Hepatic stellate cell (primary cell): ENCODE results near the gene BAHCC1.

ENCODE experiments used
- DNase-seq: peaks from one replicate; pipeline ENCODE4 v3.0.0; 2011; ENCODE audit warnings: low spot score

The BAHCC1 gene

DNA sequence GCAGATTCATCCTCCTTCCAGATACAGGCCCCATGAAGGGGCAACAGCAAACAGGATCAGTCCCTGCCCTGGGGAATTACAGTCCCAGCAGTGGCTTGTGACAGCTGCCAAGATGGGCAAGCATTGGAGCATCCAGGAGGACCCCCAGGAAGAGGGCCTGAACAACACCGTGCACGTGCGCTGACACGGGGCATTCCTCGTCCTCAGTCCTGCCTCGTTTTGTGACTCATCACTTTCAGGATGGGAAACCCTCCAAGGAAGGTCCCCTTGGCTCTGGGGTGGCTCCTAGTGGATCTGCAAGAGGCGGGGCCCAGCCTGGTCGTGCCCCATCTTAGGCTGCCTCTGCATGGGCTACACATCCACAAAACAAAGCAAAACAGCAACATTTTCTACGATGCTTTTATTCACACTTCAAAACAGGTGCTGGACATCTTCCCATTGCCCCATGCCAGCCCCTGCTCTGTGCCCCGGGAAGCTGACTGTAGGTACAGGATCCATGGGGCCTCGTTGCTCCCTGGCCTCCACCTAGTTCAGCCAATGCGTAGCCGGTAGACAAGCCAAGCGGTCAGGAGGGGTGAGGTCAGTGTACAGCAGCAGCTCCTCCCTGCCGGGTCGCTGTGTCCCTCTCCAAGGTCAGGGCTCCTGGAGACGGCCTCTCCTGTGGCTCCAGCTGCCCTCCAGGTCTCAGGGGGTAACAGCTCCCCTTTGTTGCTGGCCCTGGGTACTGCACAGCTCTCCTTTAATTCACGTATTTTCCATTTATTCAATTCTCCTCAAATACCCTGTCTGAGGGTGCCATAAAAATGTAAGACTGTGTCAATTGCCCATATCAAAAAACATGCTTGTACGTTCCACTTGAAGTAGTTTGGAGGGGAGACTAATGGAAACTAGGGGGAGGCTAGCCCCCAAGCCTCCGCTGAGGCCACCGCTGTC, 85.1 kb downstream of the BAHCC1 start:
- DNase-seq: peak; percentile 84

DNA sequence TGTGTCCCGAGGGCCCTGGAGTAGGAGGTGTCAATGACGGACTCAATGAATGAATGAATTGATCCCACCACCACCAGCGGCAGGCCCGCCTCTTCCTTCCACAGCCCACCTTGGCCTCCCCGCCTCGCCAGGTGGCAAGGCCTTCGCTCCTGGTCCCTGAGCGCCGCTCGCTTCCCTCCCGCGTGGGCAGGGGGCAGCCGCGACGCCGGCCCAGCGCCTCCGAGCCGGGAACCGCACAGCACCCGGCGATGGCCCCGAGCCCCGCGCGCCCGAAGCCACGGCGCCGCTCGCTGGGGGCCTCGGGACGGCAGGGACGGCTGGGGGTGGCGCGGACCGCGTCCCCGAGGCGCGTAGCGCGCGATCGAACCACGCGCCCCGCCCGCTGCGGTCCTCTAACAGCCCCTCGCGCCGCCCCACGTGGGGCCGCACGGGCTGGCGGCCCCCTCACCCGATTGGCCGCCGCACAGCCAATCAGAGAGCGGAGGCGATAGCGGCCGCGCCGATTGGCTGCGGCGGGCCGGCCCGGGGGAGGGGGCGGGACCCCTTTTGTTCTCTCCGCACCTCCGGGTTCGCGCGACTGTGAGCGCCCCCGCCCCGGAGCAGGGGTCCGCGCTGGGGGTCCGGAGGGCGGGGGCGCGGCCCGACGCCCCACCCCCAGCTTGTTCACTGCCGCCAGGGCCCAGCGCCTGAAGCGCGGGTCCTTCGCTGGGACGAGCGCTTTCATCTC, 86.0 kb downstream of the BAHCC1 start:
- DNase-seq: peak; percentile 95

DNA sequence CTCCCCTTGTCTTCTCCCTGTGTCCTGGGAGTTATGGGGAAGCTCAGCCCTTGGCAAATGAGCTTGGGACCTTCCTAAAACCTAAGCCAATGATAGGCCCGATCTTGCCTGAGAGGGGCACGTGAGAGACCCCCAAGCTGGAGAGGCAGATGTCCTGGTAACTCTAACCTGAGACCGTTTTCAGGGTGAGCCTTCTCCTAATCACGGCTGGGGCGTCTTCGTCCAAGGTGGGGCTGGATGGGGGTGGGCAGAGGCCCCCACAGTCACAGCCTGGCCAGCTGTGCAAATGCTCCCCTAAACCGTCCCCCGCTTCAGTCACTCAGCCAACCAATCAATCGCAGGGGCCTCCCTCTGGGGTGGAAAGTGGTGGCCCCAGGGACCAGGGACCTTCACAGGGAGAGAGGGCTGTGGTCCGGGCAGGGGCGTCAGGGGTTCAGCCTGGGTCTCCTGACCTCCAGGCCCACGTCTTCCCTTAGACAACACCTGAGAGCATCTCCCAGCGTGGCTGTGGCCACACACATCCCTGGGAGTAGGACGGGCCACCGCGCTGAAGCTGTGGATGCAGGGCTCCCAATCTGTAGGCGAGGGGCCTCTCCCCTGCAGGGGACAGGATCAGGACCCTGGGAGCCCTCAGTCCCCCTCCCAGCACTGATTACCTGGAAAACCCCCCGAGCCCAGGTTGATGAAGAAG, 86.7 kb downstream of the BAHCC1 start:
- no peak for DNase-seq

DNA sequence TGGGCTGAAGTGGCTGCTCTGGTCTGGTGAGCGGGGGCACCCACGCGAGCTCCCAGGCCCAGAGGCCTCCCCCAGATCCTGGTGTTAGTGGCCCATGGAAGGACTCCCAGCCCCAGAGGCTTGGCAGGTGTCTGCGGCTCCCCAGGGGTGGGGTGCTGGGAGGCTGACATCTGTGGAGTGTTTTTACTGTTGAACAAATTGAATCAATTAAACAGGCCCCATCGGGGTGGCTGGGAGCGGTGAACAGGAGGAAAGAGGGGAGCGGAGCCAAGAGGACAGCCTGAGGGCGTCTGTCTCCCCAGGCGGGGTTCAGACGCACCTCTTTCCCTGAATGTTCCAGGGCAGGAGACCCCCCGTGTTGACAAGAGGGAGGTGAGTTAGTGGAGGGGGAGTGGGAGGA, 87.4 kb downstream of the BAHCC1 start:
- DNase-seq: no peak

DNA sequence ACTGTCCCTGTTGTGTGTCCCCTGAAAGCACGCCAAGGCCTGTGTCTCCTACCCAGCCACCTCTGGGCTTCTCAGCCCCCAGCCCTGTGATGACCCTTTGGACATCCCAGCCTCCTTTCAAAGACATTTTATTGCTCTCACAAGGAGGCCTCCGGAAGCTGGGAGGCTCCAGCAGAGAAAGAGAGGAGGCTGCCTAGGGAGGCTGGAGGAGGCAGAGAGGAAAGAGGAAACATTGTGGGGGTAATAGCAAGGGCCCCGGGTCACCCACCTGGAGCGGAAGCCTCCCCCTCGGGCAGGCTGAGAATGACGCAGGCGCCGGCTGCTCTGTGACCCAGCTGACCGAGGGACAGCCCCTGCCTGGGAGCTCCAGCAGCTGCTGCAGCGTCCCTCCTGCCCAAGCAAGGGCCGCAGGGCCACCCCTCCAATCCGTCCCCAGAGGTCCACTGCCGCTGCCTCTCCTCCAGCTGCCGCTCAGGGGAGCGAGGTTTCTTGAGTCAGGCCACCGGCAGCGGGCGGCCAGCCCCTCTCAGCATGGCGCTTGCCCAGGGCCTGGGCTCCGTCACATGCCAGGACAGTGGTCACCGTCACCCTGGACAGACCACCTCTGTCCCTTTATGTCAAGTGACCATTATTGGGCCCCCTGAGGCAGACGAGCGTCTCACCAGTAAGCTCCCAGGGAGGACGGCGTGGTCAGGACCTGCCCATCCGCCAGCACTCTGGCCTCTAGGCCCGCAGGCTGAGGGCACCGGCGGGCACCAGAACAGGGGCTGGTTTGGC, 88.0 kb downstream of the BAHCC1 start:
- no peak for DNase-seq

DNA sequence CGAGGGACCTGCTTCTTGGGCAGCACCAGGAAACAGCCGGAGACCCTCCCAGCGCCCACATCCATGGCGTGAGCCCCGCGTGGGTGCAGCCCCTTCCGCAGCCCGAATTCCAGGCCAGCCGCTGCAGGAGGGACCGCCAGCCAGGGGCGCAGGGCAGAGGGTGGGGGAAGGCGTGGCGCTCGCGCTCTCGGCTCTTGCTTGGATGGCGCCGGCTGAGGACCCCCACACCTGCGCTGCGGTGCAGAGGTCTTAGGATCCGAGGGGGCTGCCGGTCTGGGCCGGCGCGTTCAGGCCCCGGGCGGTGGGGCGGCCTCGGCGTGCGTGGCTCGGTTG, 88.6 kb downstream of the BAHCC1 start:
- no peak for DNase-seq

DNA sequence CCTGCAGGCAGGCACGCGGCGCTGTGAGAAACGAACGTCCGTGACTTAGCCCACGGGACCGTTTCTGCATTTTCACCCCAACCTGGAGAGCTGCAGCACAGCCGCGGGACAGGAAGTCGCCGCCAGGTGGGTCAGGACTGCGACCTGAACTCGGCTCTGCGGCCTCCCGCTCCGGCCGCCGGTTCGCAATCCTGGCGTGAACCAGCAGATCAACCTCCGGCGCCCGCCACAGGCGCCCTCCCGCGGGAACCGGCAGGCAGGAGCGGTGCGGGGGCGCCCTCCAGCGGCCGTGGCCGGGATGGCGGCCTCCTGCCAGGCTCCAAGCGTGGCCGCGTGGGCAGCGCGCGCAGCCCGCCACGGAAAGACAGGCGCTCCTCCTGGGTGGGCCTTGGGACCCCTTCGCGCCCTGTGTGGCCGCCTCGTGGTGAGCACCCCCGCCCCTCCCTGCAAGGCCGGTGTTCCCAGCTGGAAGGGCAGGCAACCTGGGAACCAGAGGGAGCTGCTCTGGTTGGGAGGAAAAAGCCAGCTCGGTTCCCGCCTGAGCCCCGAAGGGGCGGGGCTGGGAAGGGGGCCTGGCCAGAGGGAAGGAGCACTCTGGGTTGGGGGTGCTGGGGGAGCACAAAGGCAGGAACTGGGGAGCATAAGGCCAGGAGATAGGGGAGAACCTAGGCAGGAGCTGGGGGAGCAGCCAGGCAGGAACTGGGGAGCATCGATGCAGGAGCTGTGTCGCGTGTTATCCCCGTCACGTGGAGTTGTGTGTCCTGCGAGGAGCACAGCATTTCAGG, 89.1 kb downstream of the BAHCC1 start:
- DNase-seq: peak; percentile 82

DNA sequence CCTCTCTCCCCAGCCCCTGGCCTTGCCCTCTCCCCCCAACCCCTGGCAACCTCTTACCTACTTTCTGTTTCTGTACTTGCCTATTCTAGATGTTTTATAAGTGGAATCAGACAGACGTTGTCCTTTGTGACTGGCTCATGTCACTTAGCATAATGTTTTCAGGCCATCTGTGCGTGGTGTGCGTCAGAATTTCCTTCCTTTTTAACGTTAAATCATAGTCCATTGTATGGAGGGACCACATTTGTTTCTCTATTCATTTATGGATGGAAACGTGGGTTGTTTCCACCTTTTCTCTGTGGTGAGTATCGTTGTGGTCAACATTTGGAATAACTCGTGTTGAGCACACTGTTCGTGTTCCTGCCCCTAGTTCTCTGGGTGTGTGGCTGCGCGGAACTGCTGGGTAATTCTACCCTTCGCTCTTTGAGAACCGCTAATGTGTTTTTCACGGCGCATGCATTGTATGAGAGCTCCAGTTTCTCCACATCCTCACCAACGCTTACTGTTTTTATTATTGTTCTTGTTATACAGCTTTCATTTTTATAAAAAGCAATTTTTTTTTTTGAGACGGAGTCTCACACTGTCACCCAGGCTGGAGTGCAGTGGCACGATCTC, 91.0 kb downstream of the BAHCC1 start:
- DNase-seq: no peak

DNA sequence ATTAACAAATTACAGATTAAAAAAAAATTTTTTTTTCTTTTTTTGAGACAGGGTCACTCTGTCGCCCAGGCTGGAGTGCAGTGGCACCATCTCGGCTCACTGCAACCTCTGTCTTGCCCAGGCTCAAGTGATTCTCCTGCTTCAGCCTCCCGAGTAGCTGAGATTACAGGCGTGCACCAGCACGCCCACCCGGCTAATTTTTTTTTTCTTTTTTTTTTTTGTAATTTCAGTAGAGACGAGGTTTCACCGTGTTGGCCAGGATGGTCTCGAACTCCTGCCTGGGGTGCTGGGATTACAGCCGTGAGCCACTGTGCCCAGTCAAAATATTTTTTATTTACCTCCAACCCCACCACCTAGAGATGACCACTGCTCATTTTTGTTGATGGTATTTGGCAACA, 91.8 kb downstream of the BAHCC1 start:
- no peak for DNase-seq

DNA sequence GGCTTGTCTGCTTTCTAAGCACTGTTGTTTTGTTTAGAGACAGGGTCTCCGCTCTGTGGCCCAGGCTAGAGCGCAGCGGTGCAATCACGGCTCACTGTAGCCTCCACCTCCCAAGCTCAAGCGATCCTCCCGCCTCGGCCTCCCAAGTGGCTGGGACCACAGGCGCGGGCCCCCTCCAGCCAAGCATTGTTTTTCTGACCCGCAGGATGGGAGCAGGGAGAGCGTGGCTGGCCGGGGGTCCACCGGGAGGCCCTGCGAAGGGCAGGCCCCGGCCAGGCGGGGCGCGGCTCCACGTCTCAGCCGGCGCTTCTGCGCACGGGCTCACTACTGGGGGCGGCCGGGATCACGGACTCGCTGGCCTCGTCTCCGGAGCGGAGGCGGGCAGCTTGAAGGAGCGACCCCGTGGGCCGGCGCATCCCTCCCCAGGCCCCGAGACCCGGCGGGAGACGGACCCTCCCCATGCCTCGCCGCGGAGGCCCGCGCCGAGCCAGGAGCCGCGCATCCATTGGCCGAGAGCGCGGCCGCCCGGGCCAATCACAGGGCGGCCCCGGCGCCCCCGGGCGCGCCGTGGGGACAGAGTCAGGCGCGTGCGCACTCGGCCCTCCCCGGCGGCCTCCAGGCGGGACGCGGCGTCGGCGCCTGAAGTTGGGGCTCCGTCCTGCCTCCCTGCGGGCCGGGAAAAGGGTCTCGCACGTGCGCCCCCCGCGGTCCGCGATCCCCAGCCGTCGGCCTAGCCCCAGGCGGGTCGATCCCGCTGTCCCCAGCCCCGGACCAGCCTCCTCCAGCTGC, 92.4 kb downstream of the BAHCC1 start:
- peak; percentile 99 for DNase-seq

DNA sequence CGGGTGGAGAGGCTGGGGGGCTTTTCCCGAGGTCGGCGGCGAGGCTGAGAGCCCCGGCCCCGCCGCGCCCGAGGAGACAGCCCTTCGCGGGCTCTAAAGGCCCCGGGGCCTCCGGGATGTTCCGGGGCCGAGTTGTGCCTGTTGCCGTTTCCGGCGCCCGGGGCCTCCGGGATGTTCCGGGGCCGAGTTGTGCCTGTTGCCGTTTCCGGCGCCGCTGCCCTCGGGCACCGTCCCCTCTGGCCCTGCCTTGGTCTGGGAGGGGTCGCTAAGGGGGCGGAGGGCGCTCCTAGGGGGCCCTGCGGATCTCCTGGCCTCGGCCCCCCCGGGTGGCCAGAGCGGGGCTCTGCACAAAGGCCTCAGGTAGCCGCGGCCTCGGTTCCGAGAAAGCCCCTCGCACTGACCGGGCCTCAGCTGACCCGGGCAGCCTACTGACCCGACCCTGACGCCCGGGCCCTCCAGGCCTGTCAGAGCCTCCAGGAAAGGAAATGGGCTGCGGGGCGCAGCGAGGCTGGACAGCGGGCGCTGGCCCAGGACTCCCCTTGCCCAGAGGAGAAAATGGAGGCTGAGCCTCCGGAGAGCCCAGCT, 93.1 kb downstream of the BAHCC1 start:
- DNase-seq: no peak

DNA sequence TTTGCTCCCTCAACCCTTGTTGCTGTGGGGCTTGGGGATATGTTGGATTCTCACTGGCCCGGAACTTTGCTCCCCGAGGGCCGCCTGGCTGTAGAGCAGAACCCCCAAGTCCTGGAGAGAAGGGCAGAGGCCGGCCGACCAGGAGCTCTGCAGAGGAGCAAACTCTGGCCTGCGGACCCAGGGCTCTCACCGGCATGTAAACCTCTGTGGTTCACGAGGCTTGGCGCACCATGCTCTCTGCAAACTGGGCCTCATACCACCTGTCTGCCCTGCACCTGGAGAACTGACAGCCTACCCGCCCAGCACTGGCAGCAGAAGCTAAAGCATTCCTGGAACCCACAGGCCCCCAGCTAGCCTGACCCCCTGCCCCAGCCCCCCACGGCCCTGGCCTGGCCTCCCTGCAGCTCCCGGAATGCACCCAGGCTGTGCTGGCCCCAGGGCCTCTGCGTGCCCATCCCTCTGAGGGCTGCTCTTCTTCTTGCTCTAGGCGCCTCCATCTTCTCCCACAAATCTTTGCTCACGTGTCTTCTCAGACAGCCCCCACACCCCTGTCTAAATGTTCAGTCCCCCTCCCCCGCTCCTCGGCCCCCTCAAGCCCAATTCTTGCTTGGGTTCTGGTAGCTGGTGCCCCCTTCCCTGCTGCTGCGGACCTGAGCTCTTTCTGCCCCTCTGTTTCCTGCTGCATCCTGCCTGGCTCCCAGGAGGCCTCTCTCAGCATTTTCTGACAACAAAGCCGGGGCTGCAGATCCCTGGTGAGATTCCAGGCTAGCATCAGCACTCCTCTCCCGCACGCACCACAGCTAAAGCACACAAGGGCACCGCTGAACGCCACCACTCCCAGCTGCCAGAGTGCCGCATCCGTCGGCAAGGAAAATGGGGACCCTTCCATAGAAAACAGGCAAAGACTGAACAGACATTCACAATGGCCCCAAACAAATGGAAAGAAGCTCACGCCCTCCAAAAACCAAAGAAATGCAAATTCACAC, 94.0 kb downstream of the BAHCC1 start:
- DNase-seq: peak; percentile 63

DNA sequence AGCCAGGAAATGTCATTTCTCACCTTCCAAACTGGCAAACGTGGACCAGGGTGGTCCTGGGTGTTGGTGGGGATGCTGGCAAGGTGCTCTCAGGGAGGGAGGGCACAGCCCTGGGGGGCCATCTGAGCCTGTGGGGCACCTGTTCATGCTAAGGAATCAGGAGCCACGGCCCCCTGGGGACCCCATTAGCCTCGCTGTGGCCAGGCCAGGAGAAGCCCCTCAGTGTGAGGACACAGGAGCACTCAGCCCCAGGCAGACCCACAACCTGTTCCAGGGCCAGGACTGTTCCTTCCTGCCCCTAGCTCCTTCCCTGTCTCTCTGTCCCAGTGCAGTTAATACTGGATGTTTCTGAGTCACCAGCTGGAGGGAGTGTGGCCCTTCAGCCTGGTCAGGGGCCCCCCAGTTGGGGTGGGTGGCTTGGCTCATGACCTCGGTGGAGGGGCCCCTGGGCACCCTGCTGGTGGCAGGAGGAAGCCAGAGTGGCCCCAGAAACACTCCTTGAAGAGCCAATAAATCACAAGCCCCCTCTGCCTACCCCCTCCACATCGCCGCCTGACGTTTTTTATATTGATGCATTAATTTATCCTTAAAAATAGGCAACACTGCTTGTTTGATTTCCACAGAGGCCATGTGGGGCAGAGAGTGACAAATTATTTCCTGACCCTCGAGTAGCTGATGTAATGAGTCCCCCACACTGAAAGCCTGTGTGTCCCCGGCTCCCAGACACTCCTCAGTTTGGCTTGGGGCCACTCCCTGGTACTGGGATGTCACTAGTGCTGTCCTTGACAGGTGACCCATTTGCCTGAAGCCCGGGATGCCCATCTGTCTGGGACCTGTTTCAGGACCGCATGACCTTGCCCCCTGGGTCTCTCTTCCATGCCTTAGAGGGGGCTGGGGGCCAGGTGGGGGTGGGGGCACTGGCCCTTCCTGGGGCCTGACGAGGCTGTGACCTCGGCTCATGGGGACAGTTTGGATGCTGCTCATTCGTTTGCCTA, 95.0 kb downstream of the BAHCC1 start:
- DNase-seq: no peak

DNA sequence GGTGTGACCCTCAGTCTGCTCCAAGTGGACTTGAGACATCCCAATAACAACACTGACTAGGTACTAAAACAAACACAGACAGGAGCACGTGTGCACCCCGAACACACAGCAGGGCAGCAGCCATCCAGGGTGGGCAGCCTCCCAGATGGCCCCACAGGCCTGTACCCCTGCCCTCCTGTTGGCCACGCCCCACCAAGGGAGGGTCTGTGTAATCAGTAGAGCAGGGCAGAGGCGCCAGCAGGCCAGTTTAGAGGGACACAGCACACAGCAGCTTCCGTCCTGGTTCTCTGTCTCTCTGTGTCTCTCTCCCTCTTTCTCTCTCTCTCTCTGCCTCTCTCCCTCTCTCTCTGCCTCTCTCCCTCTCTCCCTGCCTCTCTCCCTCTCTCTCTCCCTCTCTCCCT, 95.9 kb downstream of the BAHCC1 start:
- no peak for DNase-seq

DNA sequence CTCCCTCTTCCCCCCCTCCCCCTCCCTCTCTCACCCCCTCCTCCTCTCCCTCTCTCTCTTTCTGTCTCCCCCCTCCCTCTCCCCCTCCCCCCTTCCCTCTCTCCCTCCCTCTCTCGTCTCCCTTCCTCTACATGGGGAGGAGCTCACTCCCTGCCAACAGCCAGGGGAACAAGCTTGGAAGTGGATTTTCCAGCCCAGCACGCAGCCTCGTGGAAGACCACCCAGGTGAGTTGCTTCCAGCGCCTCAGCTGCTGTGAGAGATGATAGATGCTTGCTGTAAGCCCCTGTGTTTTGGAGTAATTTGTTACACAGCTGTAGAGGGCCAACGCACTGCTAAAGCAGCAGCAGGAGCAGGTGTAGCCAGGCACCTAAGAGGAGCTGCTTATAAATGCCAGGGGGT, 96.5 kb downstream of the BAHCC1 start:
- no peak for DNase-seq

DNA sequence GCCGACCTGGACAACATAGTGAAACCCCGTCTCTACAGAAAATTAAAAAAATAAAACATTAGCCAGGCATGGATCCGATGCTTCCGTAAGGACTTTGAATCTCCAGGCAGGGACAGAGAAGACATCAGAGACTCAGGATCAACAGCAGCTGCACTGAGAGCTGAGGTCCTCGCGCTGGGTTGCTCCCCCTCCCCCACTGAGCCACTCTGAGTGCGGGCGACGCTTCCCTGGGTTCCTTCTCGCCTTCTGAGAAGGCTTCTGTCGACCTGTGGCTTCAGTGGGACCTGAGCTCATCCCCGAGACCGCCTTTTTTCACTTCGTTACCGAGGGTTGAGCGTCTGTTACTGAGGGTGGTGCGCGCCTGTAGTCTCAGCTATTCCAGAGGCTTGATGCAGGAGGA, 96.9 kb downstream of the BAHCC1 start:
- no peak for DNase-seq

DNA sequence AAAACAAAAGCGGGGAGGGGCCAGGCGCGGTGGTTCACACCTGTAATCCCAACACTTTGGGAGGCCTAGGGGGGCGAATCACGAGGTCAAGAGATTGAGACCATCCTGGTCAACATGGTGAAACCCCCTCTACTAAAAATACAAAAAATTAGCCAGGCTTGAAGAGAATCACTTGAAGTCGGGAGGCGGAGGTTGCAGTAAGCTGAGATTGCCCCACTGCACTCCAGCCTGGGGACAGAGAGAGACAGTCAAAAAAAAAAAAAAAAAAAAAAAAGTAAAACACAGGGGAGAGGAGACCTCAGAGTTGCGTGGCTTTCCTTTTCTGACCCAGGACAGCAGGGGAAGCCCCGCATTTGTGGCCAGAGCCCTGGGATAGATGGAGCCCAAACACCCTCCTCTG, 97.4 kb downstream of the BAHCC1 start:
- DNase-seq: no peak
